Activated CD4-positive, alpha-beta T cell treated with anti-CD3 and anti-CD28 coated beads, Interleukin-2, amount 50 U/mL, for 24 hours (primary cell): ENCODE measurements around the gene ITGB4.
A peak's percentile ranks its signal among the peaks of the same experiment; 100 is the strongest.

Source experiments
- DNase-seq, 2 donors: peaks; one replicate each; pipeline ENCODE4 v3.0.0-alpha.2; 2020; ENCODE audit warnings: low read depth in 1 of 2, low spot score in 1 of 2

Gene ITGB4

GRCh38 chr17:75785016-75785890 lies 64.0 kb downstream of the ITGB4 start:
- DNase-seq = peak in 1 of 2 donors; percentile 87

GRCh38 chr17:75791254-75791653 lies 70.0 kb downstream of the ITGB4 start:
- no peak for DNase-seq

DNA sequence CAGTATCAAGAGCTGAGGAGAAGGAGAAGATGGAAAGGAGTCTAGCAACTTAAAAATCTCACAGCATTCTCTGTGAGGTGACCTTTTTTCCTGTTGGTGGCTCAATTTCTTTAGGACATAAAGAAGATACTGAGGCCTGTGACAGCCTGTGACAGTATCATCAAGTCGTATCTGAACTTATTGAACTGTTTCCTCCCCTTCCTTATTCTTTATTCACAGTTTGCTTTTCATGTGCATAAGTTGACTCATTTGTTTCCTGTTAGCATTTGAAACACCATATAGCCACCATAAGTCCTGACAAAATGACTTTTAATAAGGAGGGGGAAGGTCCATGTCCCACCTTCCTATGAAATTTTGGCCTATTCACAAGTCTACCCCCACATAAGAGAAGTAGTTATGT lies 72.2 kb downstream of the ITGB4 start:
- no peak for DNase-seq

- DNase-seq = no peak
These were observed 74.8 kb downstream of the ITGB4 start for GRCh38 chr17:75795820-75796607.

- DNase-seq = no peak
These were observed 78.1 kb downstream of the ITGB4 start for GRCh38 chr17:75799402-75799801.

DNA sequence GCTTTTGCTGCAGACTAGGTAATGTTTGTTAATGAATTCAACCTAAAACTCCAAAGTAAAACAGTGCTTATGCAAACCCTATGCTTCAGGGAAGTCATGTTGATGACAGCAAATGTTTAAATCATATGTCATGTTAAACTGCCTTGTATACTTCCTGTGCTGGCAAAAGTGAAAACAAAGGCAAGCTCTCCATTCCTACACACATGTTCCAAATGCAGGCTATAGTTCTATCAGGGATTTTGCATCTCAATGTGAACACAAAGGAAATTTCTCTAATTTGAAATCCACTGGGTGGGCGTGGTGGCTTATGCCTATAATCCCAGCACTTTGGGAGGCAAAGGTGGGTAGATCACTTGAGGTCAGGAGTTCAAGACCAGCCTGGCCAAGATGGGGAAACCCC lies 82.6 kb downstream of the ITGB4 start:
- DNase-seq = no peak

GRCh38 chr17:75806822-75807500 lies 85.7 kb downstream of the ITGB4 start:
- no peak for DNase-seq
